Trophoblast cell (in vitro differentiated cells and primary cell): ENCODE measurements around the gene GPR6.

ENCODE experiments used
- DNase-seq, 2 donors: peaks; one replicate each; pipeline ENCODE4 v3.0.0-alpha.2; 2016
- H2AFZ ChIP-seq: 2 replicates; pipeline ENCODE4 v1.6.1; 2013; ENCODE audit warnings: low read length, moderate library complexity, mild to moderate bottlenecking; ENCODE audit not compliant: insufficient read depth, poor library complexity
- H2AK5ac ChIP-seq: 2 replicates; pipeline ENCODE4 v1.6.1; 2013; ENCODE audit warnings: mild to moderate bottlenecking, low read length
- H2BK120ac ChIP-seq: 2 replicates; pipeline ENCODE4 v1.6.1; 2013; ENCODE audit warnings: low read length, mild to moderate bottlenecking, moderate library complexity; ENCODE audit not compliant: insufficient read depth, poor library complexity
- H2BK12ac ChIP-seq: 2 replicates; pipeline ENCODE4 v1.6.1; 2013; ENCODE audit warnings: mild to moderate bottlenecking, low read length, moderate library complexity
- H2BK5ac ChIP-seq: 2 replicates; pipeline ENCODE4 v1.6.1; 2013; ENCODE audit warnings: low read length, low read depth, moderate library complexity, mild to moderate bottlenecking; ENCODE audit not compliant: poor library complexity
- H3K14ac ChIP-seq: 2 replicates; pipeline ENCODE4 v1.6.1; 2013; ENCODE audit warnings: mild to moderate bottlenecking, low read length
- H3K18ac ChIP-seq: 2 replicates; pipeline ENCODE4 v1.6.1; 2013; ENCODE audit warnings: mild to moderate bottlenecking, low read length
- H3K23ac ChIP-seq: 2 replicates; pipeline ENCODE4 v1.6.1; 2013; ENCODE audit warnings: low read length
- H3K27ac ChIP-seq: 2 replicates; pipeline ENCODE4 v1.5.1; 2013; ENCODE audit warnings: low read depth, mild to moderate bottlenecking, inconsistent platforms, low read length, moderate library complexity
- H3K27me3 ChIP-seq: 2 replicates; pipeline ENCODE4 v1.6.1; 2013; ENCODE audit warnings: inconsistent platforms, mild to moderate bottlenecking, low read length, moderate library complexity; ENCODE audit not compliant: insufficient read depth
- H3K36me3 ChIP-seq, 2 experiments: 1 replicate in 1 of 2; 2 replicates in 1 of 2; pipeline ENCODE4 v1.6.1; 2013; ENCODE audit warnings: low read length in 2 of 2, mild to moderate bottlenecking in 2 of 2, moderate library complexity in 1 of 2; ENCODE audit not compliant: insufficient read depth in 2 of 2, control insufficient read depth in 1 of 2
- H3K4ac ChIP-seq: 2 replicates; pipeline ENCODE4 v1.6.1; 2013; ENCODE audit warnings: low read depth, mild to moderate bottlenecking, low read length, moderate library complexity
- H3K4me1 ChIP-seq, 2 experiments: 1 replicate in 1 of 2; 2 replicates in 1 of 2; pipeline ENCODE4 v1.6.1; 2013; ENCODE audit warnings: low read length in 2 of 2, mild to moderate bottlenecking in 2 of 2, moderate library complexity in 1 of 2; ENCODE audit not compliant: insufficient read depth in 2 of 2, control insufficient read depth in 1 of 2
- H3K4me2 ChIP-seq: 2 replicates; pipeline ENCODE4 v1.6.1; 2013; ENCODE audit warnings: inconsistent platforms, mild to moderate bottlenecking, low read length, moderate library complexity
- H3K4me3 ChIP-seq: 2 replicates; pipeline ENCODE4 v1.5.1; 2013; ENCODE audit warnings: mild to moderate bottlenecking, low read depth, low read length, inconsistent platforms
- H3K79me1 ChIP-seq: one replicate; pipeline ENCODE4 v1.6.1; 2013; ENCODE audit warnings: low read length
- H3K79me2 ChIP-seq: 2 replicates; pipeline ENCODE4 v1.6.1; 2013; ENCODE audit warnings: low read length, mild to moderate bottlenecking; ENCODE audit not compliant: control insufficient read depth, insufficient read depth, poor library complexity
- H3K9ac ChIP-seq: 2 replicates; pipeline ENCODE4 v1.6.1; 2013; ENCODE audit warnings: mild to moderate bottlenecking, low read length
- H3K9me3 ChIP-seq: 2 replicates; pipeline ENCODE4 v1.6.1; 2013; ENCODE audit warnings: low read depth, mild to moderate bottlenecking, control low read depth, inconsistent platforms, low read length; ENCODE audit not compliant: insufficient read depth
- H4K12ac ChIP-seq: 2 replicates; pipeline ENCODE4 v1.6.1; 2013; ENCODE audit warnings: low read depth, mild to moderate bottlenecking, low read length, moderate library complexity
- H4K8ac ChIP-seq: 2 replicates; pipeline ENCODE4 v1.6.1; 2013; ENCODE audit warnings: low read depth, mild to moderate bottlenecking, low read length, moderate library complexity
- H4K91ac ChIP-seq: one replicate; pipeline ENCODE4 v1.6.1; 2013; ENCODE audit warnings: low read depth, mild to moderate bottlenecking, low read length, moderate library complexity
- WGBS: extraction: QIAGEN DNeasy Blood & Tissue Kit; methylation state at CpG from one replicate; pipeline ENCODE4 v1.1.7; 2013; ENCODE audit warnings: missing lambda C conversion rate; ENCODE audit not compliant: insufficient read length, insufficient coverage; ENCODE audit errors: extremely low coverage; 5-methylcytosine and 5-hydroxymethylcytosine counted together

GPR6 gene

GRCh38 chr6:110017306-110017705, 39.2 kb downstream of the GPR6 start:
- H2AK5ac ChIP-seq = no peak overlapping the region
- DNase-seq = no peak
- no CpG with 5 or more reads among the region's 6 CpGs for WGBS

GRCh38 chr6:110017946-110018345, 39.8 kb downstream of the GPR6 start:
- no peak overlapping the region for H4K12ac ChIP-seq
- no peak overlapping the region for H2AFZ ChIP-seq
- peak; percentile 56 to 90 for DNase-seq
- no peak overlapping the region for H3K4me3 ChIP-seq
- no peak overlapping the region for H3K9ac ChIP-seq
- H3K4me1 ChIP-seq = no peaks in the 10 kb centered on the region
- H2AK5ac ChIP-seq = no peak overlapping the region
- no peak overlapping the region for H3K23ac ChIP-seq
- no peaks in the 10 kb centered on the region for H3K36me3 ChIP-seq
- no peak overlapping the region for H2BK12ac ChIP-seq
- H3K27ac ChIP-seq = no peak overlapping the region
- H3K27me3 ChIP-seq = no peaks in the 10 kb centered on the region
- no peaks in the 10 kb centered on the region for H3K9me3 ChIP-seq
- H3K79me2 ChIP-seq = no peaks in the 10 kb centered on the region
- no peak overlapping the region for H3K4me2 ChIP-seq
- no peak overlapping the region for H4K91ac ChIP-seq
- H3K14ac ChIP-seq = no peak overlapping the region
- no peak overlapping the region for H4K8ac ChIP-seq
- no peaks in the 10 kb centered on the region for H3K79me1 ChIP-seq
- no peak overlapping the region for H2BK5ac ChIP-seq
- WGBS = no CpG with 5 or more reads among the region's 7 CpGs
- H3K4ac ChIP-seq = no peak overlapping the region
- H3K18ac ChIP-seq = no peak overlapping the region
- no peak overlapping the region for H2BK120ac ChIP-seq

More at GRCh38 chr6:110017306-110017705, 39.2 kb downstream of the GPR6 start:
- Histone ChIP-seq H3K4me3 (no peak overlapping the region), H2AFZ (no peak overlapping the region), H3K23ac (no peak overlapping the region), H2BK5ac (no peak overlapping the region), H3K27ac (no peak overlapping the region), H4K12ac (no peak overlapping the region), H3K27me3 (no peaks in the 10 kb centered on the region), H4K8ac (no peak overlapping the region), H3K18ac (no peak overlapping the region), H3K9ac (no peak overlapping the region), H3K79me2 (no peaks in the 10 kb centered on the region), H3K4ac (no peak overlapping the region), H3K9me3 (no peaks in the 10 kb centered on the region), H4K91ac (no peak overlapping the region), H2BK120ac (no peak overlapping the region), H3K36me3 (no peaks in the 10 kb centered on the region), H2BK12ac (no peak overlapping the region), H3K4me2 (no peak overlapping the region), H3K4me1 (no peaks in the 10 kb centered on the region), H3K14ac (no peak overlapping the region), H3K79me1 (no peaks in the 10 kb centered on the region)

- Histone ChIP-seq H3K9ac (no peak overlapping the region), H3K9me3 (no peaks in the 10 kb centered on the region), H2BK120ac (no peak overlapping the region), H4K12ac (no peak overlapping the region), H4K91ac (no peak overlapping the region), H3K4me2 (no peak overlapping the region), H3K79me2 (no peaks in the 10 kb centered on the region), H3K27ac (no peak overlapping the region), H3K4ac (no peak overlapping the region), H3K23ac (no peak overlapping the region), H3K36me3 (no peaks in the 10 kb centered on the region), H3K4me1 (no peaks in the 10 kb centered on the region), H3K79me1 (no peaks in the 10 kb centered on the region), H3K14ac (no peak overlapping the region), H2AFZ (no peak overlapping the region), H2BK12ac (no peak overlapping the region), H4K8ac (no peak overlapping the region), H3K4me3 (no peak overlapping the region), H2AK5ac (no peak overlapping the region), H2BK5ac (no peak overlapping the region), H3K27me3 (no peaks in the 10 kb centered on the region), H3K18ac (no peak overlapping the region)
- no CpG with 5 or more reads among the region's 5 CpGs for WGBS
- DNase-seq = peak; percentile 59 to 91
Measured at GRCh38 chr6:110018486-110018885, 40.4 kb downstream of the GPR6 start.

- Histone ChIP-seq H3K27me3 (no peaks in the 10 kb centered on the region), H2BK12ac (no peak overlapping the region), H3K4me3 (no peak overlapping the region), H2AFZ (no peak overlapping the region), H3K23ac (no peak overlapping the region), H2AK5ac (no peak overlapping the region), H3K9me3 (no peaks in the 10 kb centered on the region), H4K12ac (no peak overlapping the region), H3K79me2 (no peaks in the 10 kb centered on the region), H2BK5ac (no peak overlapping the region), H3K4me1 (no peaks in the 10 kb centered on the region), H3K18ac (no peak overlapping the region), H3K27ac (no peak overlapping the region), H4K8ac (no peak overlapping the region), H3K14ac (no peak overlapping the region), H3K4me2 (no peak overlapping the region), H3K79me1 (no peaks in the 10 kb centered on the region), H3K9ac (no peak overlapping the region), H3K36me3 (no peaks in the 10 kb centered on the region), H3K4ac (no peak overlapping the region), H2BK120ac (no peak overlapping the region), H4K91ac (no peak overlapping the region)
- WGBS = no CpG with 5 or more reads among the region's 3 CpGs
- DNase-seq = no peak
Measured at GRCh38 chr6:110020888-110021287, 42.8 kb downstream of the GPR6 start.
